ENCODE data around the gene TBX20.

GRCh38 chr7:35258868-35259522 lies 5.1 kb upstream of the TBX20 start:
- TF ChIP-seq, protein P1, sequence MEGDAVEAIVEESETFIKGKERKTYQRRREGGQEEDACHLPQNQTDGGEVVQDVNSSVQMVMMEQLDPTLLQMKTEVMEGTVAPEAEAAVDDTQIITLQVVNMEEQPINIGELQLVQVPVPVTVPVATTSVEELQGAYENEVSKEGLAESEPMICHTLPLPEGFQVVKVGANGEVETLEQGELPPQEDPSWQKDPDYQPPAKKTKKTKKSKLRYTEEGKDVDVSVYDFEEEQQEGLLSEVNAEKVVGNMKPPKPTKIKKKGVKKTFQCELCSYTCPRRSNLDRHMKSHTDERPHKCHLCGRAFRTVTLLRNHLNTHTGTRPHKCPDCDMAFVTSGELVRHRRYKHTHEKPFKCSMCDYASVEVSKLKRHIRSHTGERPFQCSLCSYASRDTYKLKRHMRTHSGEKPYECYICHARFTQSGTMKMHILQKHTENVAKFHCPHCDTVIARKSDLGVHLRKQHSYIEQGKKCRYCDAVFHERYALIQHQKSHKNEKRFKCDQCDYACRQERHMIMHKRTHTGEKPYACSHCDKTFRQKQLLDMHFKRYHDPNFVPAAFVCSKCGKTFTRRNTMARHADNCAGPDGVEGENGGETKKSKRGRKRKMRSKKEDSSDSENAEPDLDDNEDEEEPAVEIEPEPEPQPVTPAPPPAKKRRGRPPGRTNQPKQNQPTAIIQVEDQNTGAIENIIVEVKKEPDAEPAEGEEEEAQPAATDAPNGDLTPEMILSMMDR (IDR thresholded peaks at IDR 0.05), result no peak
- TF ChIP-seq ZFX (IDR thresholded peaks at IDR 0.05; ENCODE audit: borderline replicate concordance), result no peak

All from 22Rv1 (cell line).